ENCODE data around the gene TAMALIN. TPM values are rescaled to one million over a fixed set of nuclear protein-coding genes. Genes with fewer than 3 reads are reported as not detected.

TAMALIN gene
- total RNA-seq, 1 experiment from 2014 or later: 4.5 TPM

GRCh38 chr12:52003591-52003990, 3.2 kb upstream of the TAMALIN start:
- Histone ChIP-seq H3K4me1 (peaks cover 21% of the 10 kb centered on the region), H3K9me3 (replicated peaks) (no peaks in the 10 kb centered on the region), H3K36me3 (no peaks in the 10 kb centered on the region), H3K27me3 (no peaks in the 10 kb centered on the region), H3K27ac (no peak overlapping the region), H3K4me3 (no peak overlapping the region)
- no peak for DNase-seq

GRCh38 chr12:52004042-52004648, 2.6 kb upstream of the TAMALIN start:
- H3K4me1 ChIP-seq: peaks cover 21% of the 10 kb centered on the region
- no peaks in the 10 kb centered on the region for H3K27me3 ChIP-seq
- H3K27ac ChIP-seq: no peak overlapping the region
- H3K4me3 ChIP-seq: no peak overlapping the region
- DNase-seq: peak; percentile 71 to 82
- no peaks in the 10 kb centered on the region for H3K36me3 ChIP-seq
- H3K9me3 ChIP-seq (replicated peaks): no peaks in the 10 kb centered on the region

- H3K9me3 ChIP-seq (replicated peaks): no peaks in the 10 kb centered on the region
- H3K36me3 ChIP-seq: no peaks in the 10 kb centered on the region
- H3K4me3 ChIP-seq: no peak overlapping the region
- DNase-seq: no peak
- no peaks in the 10 kb centered on the region for H3K27me3 ChIP-seq
- H3K27ac ChIP-seq: no peak overlapping the region
- H3K4me1 ChIP-seq: peaks cover 30% of the 10 kb centered on the region
Observed at GRCh38 chr12:52005218-52005902, 1.4 kb upstream of the TAMALIN start.

- Histone ChIP-seq H3K4me3 (peak overlapping the region; percentile 76), H3K36me3 (no peaks in the 10 kb centered on the region), H3K27ac (no peak overlapping the region), H3K9me3 (replicated peaks) (no peaks in the 10 kb centered on the region), H3K4me1 (peaks cover 36% of the 10 kb centered on the region), H3K27me3 (no peaks in the 10 kb centered on the region)
- no peak for DNase-seq
Observed at GRCh38 chr12:52005903-52006703, 643 bp upstream of the TAMALIN start.

DNA sequence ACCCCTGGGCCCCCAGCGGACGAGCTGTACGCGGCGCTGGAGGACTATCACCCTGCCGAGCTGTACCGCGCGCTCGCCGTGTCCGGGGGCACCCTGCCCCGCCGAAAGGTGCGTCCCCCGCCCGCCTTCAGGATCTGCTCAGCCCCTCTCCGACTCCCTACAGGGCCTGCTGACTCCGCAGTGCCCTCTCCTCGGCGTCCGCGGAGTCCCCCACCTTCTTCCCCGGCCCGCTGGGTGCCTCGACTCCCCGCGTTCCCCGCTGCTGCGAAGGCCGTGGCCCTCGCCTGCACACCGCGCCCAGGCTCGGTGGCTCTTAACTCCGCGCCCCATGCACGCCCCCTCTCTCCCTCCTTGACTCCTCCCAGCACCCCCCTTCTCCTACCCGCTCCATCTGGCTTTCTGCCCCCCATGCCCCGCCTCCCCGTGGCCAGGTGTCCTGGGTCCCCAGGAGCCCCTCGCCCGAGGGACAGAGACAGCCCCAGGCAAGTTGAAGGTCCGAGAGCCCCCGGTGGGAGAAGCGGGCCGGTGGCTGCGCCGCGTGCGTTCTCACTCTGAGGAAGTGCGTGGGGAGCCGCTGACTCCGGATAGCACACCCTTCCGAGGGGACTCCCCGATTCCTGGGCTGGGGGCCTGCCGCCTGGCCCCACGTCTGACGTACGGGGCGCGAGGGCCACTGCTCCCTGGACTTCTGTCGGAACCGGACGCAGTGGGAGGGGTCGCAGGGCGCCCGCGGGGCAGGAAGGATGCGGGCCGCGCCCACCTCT, 594 bp downstream of the TAMALIN start:
- no peak overlapping the region for H3K27ac ChIP-seq
- peak; percentile 44 to 45 for DNase-seq
- peak overlapping the region; percentile 76 for H3K4me3 ChIP-seq
- no peaks in the 10 kb centered on the region for H3K9me3 ChIP-seq (replicated peaks)
- H3K27me3 ChIP-seq: no peaks in the 10 kb centered on the region
- H3K36me3 ChIP-seq: no peaks in the 10 kb centered on the region; the same call in 1 of the 2 replicates
- H3K4me1 ChIP-seq: peaks cover 36% of the 10 kb centered on the region

- H3K27ac ChIP-seq: no peak overlapping the region
- H3K9me3 ChIP-seq (replicated peaks): no peaks in the 10 kb centered on the region
Observed at GRCh38 chr12:52007982-52008510, 1.3 kb downstream of the TAMALIN start.

DNA sequence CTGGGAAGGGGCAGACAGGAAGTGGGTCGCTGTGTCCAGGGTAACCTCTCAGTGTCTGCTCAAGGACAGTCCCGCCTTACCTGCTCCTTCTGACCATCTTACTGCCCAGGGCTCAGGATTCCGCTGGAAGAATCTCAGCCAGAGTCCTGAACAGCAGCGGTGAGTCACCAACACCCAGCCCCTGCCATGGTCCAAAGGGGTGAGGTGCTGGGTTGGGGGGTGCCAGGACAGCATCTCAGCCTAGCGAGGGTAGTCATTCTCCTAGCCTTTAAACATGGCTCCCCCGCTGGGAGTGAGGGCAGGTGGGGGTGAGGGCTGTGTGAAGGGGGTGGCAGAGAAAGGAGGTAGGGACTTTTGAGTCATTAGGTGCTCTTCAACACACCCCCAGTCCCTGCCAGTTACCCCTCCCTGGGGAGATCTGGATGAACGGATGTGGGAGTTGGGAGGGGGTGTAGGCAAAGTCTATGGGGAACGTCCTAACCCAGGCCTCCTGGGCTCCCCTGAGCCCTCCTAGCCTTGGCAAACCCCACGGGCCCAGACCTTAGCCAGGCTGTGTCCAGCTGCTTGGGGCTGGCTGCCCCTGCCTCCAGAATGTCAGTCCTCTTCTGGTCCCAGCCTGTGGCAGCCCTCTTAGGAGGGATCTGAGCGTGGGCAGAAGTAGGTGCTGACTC, 2.5 kb downstream of the TAMALIN start:
- Histone ChIP-seq H3K4me3 (no peak overlapping the region), H3K27me3 (no peaks in the 10 kb centered on the region), H3K27ac (peak overlapping the region; percentile 64; the same call in 1 of the 2 replicates), H3K9me3 (replicated peaks) (no peaks in the 10 kb centered on the region), H3K36me3 (peaks cover 4% of the 10 kb centered on the region; the same call in 1 of the 2 replicates), H3K4me1 (peaks cover 17% of the 10 kb centered on the region)
- DNase-seq: no peak

More at GRCh38 chr12:52007982-52008510, 1.3 kb downstream of the TAMALIN start:
- H3K4me1 ChIP-seq: peaks cover 29% of the 10 kb centered on the region
- H3K4me3 ChIP-seq: no peak overlapping the region
- H3K27me3 ChIP-seq: no peaks in the 10 kb centered on the region
- H3K36me3 ChIP-seq: peaks cover 3% of the 10 kb centered on the region; the same call in 1 of the 2 replicates
- no peak for DNase-seq

GRCh38 chr12:52010152-52010622, 3.4 kb downstream of the TAMALIN start:
- peak overlapping the region; percentile 64 for H3K27ac ChIP-seq
- peaks cover 15% of the 10 kb centered on the region for H3K4me1 ChIP-seq
- H3K9me3 ChIP-seq (replicated peaks): no peaks in the 10 kb centered on the region
- peaks cover 5% of the 10 kb centered on the region; the same call in 1 of the 2 replicates for H3K36me3 ChIP-seq
- H3K4me3 ChIP-seq: peak overlapping the region; percentile 14
- H3K27me3 ChIP-seq: no peaks in the 10 kb centered on the region
- DNase-seq: peak; percentile 94 to 96

DNA sequence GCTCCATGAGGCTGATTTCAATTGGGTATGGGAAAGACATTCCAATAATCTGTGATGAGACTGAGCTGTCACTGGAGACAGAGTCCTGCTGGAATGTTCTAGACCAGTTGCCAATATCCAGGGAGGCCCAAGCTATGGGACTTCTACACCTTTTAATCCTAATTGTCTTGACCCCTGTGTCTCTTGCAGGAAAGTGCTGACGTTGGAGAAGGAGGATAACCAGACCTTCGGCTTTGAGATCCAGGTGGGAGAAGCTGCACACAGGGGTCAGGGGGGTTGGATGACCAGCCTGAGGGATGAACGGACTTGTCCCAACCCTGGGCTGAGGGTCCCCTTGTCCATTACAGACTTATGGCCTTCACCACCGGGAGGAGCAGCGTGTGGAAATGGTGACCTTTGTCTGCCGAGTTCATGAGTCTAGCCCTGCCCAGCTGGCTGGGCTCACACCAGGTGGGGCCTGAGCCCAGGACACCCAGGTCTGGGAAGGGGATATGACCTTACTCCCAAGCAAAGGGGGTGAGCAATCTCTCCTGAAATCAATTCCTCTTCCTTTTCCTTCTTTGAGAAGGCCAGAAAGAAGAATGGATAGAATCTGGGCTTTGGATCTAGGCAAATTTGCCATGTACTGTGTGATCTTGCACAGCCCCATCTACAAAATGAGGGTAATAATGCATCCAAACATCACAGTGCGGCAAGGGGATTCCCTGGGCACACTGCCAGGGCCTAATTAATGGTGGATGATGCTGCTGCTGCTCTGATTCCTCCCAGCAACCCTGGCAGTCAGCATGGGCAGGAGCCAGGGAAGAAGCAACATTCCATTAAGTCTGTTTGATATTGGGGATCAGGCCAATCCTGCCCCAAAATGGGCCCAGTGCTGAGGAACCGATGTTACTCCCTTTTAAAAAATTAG, 4.2 kb downstream of the TAMALIN start:
- H3K36me3 ChIP-seq: peaks cover 5% of the 10 kb centered on the region; the same call in 1 of the 2 replicates
- peaks cover 15% of the 10 kb centered on the region for H3K4me1 ChIP-seq
- DNase-seq: no peak
- no peaks in the 10 kb centered on the region for H3K27me3 ChIP-seq
- H3K4me3 ChIP-seq: no peak overlapping the region
- no peaks in the 10 kb centered on the region for H3K9me3 ChIP-seq (replicated peaks)
- H3K27ac ChIP-seq: peak overlapping the region; percentile 64

DNA sequence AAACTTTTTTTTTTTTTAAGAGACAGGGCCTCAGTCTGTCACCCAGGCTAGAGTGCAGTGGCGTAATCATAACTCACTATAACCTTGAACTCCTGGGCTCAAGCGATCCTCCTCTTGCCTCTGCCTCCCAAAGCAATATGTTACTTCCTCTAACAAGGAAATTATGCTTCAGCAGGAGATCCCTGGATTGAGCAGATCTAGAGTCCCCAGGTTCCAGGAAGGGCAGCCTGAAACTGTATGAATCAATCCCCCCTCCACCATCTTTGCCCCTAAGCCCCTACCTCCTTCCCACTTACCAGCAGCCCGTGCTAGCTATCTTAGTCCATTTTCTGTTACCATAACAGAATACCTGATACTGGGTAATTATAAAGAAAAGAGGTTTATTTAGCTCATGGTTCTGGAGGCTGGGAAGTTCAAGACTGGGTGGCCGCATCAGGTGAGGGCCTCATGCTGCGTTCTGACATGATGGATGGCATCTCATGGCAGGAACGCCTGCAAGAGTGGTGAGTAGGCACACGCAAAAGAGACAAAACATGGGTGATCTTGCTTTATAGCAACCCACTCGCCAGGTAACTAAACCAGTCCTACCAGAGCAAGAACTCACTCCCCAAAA, 5.0 kb downstream of the TAMALIN start:
- H3K4me1 ChIP-seq: peaks cover 15% of the 10 kb centered on the region
- no peak overlapping the region for H3K4me3 ChIP-seq
- H3K9me3 ChIP-seq (replicated peaks): no peaks in the 10 kb centered on the region
- H3K36me3 ChIP-seq: peaks cover 5% of the 10 kb centered on the region; the same call in 1 of the 2 replicates
- no peaks in the 10 kb centered on the region for H3K27me3 ChIP-seq
- H3K27ac ChIP-seq: no peak overlapping the region
- no peak for DNase-seq

DNA sequence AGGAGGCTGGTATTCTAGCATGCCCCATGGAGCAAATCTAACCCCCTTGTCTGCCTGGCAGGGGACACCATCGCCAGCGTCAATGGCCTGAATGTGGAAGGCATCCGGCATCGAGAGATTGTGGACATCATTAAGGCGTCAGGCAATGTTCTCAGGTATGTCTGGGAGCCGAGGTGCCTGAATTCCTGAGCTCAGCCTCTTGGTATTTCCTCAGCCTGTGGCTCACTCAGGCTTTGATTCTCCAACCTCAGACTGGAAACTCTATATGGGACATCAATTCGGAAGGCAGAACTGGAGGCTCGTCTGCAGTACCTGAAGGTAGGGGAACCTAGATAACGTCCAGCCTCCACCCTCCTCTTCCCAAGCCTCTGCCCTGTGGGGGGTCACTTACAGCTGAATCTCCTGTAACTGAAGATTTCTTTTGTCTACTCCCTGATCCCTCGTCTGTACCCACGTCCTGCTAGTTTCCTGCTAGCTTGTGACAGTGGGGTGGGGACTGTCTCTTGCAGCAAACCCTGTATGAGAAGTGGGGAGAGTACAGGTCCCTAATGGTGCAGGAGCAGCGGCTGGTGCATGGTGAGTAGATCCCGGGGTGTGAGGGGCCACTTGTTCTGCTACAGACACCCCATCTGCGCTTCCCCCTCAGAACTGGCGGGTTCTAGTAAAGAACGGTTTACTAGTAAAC, 7.0 kb downstream of the TAMALIN start:
- H3K4me1 ChIP-seq: peaks cover 18% of the 10 kb centered on the region
- H3K4me3 ChIP-seq: no peak overlapping the region
- H3K27me3 ChIP-seq: no peaks in the 10 kb centered on the region
- H3K36me3 ChIP-seq: peaks cover 5% of the 10 kb centered on the region; the same call in 1 of the 2 replicates
- DNase-seq: no peak
- H3K27ac ChIP-seq: no peak overlapping the region
- H3K9me3 ChIP-seq (replicated peaks): no peaks in the 10 kb centered on the region
